GM19351 (cell line): ENCODE results near the gene PCNX4.

Experiments
- ATAC-seq: cut with Tn5 transposase; IDR thresholded peaks from one replicate; pipeline ENCODE4 v1.9.1; 2021; ENCODE audit warnings: mild to moderate bottlenecking, moderate library complexity; ENCODE audit not compliant: unreplicated experiment

PCNX4 gene

GRCh38 chr14:60101786-60102185 is 10.1 kb downstream of the PCNX4 start:
- ATAC-seq: no peak

- ATAC-seq: no peak
Observed at GRCh38 chr14:60102389-60102788, 10.7 kb downstream of the PCNX4 start.

- no peak for ATAC-seq
Observed at GRCh38 chr14:60106339-60106738, 14.6 kb downstream of the PCNX4 start.

GRCh38 chr14:60107477-60107876 is 15.8 kb downstream of the PCNX4 start:
- ATAC-seq: no peak

GRCh38 chr14:60111732-60112131 is 20.0 kb downstream of the PCNX4 start:
- no peak for ATAC-seq

- ATAC-seq: no peak
Observed at GRCh38 chr14:60114881-60115280, 23.2 kb downstream of the PCNX4 start.

- ATAC-seq: no peak
Observed at GRCh38 chr14:60116181-60116580, 24.5 kb downstream of the PCNX4 start.

GRCh38 chr14:60125918-60126317 is 34.2 kb downstream of the PCNX4 start:
- ATAC-seq: no peak

GRCh38 chr14:60133487-60133886 is 41.8 kb downstream of the PCNX4 start:
- no peak for ATAC-seq

- no peak for ATAC-seq
Observed at GRCh38 chr14:60134702-60135101, 43.0 kb downstream of the PCNX4 start.

- ATAC-seq: peak; percentile 90
Observed at GRCh38 chr14:60151715-60152114, 60.0 kb downstream of the PCNX4 start.

- ATAC-seq: no peak
Observed at GRCh38 chr14:60153991-60154390, 62.3 kb downstream of the PCNX4 start.

GRCh38 chr14:60154671-60155070 is 62.9 kb downstream of the PCNX4 start:
- no peak for ATAC-seq

GRCh38 chr14:60160422-60160821 is 68.7 kb downstream of the PCNX4 start:
- no peak for ATAC-seq

GRCh38 chr14:60161196-60162107 is 69.7 kb downstream of the PCNX4 start:
- no peak for ATAC-seq

- no peak for ATAC-seq
Observed at GRCh38 chr14:60163693-60164092, 72.0 kb downstream of the PCNX4 start.

- peak; percentile 2 for ATAC-seq
Observed at GRCh38 chr14:60164404-60164711, 72.6 kb downstream of the PCNX4 start.

GRCh38 chr14:60164712-60165546 is 73.2 kb downstream of the PCNX4 start, which contains the start of gene DHRS7:
Gene DHRS7 (minus strand): TSS chr14:60165398. CDS start chr14:60165309, 89 bp downstream.
- ATAC-seq: peak; percentile 86

- peak; percentile 14 for ATAC-seq
Observed at GRCh38 chr14:60165547-60165876, 73.8 kb downstream of the PCNX4 start.

- ATAC-seq: no peak
Observed at GRCh38 chr14:60166142-60166541, 74.4 kb downstream of the PCNX4 start.

GRCh38 chr14:60169722-60170121 is 78.0 kb downstream of the PCNX4 start:
- no peak for ATAC-seq

- ATAC-seq: no peak
Observed at GRCh38 chr14:60170948-60171347, 79.2 kb downstream of the PCNX4 start.
